NCI-H748 treated with DMSO at 0.1 percent for 48 hours (cell line): ENCODE measurements around the gene C11orf87.

Experiments
- DNase-seq: peaks from one replicate; lab custom pipeline; 2025; lab: John Stamatoyannopoulos, UW

C11orf87 gene

GRCh38 chr11:109443052-109443451, 21.1 kb downstream of the C11orf87 start:
- DNase-seq, result no peak

GRCh38 chr11:109454857-109455256, 32.9 kb downstream of the C11orf87 start:
- DNase-seq, result no peak
